CD4-positive, alpha-beta memory T cell (primary cell): ENCODE results near the gene SH2D2A. TPM values are rescaled to one million over a fixed set of nuclear protein-coding genes. Genes with fewer than 3 reads are reported as not detected.

Source experiments
- CTCF ChIA-PET: fragments of 350-600 bp; sonication (Branson Sonifier 250); formaldehyde crosslinking; loops from one replicate; lab custom pipeline; 2021; ENCODE audit warnings: inconsistent platforms; ENCODE audit not compliant: partially characterized antibody; lab: Charles Lee
- POLR2A ChIA-PET: fragments of 350-600 bp; sonication (Branson Sonifier 250); formaldehyde crosslinking; loops from one replicate; lab custom pipeline; 2021; ENCODE audit not compliant: partially characterized antibody; lab: Charles Lee
- DNase-seq, 5 donors: peaks; one replicate each; pipeline versions ENCODE4 v3.0.0 to v3.0.0-alpha.2; 2020 to 2022; ENCODE audit warnings: mixed read lengths in 1 of 5
- H3K27ac ChIP-seq: one replicate; pipeline ENCODE4 v1.7.0; 2013; ENCODE audit warnings: low read depth, low read length
- H3K27me3 ChIP-seq: 2 replicates; pipeline ENCODE4 v1.7.0; 2013; ENCODE audit warnings: mild to moderate bottlenecking, low read length, moderate library complexity; ENCODE audit not compliant: insufficient read depth
- H3K36me3 ChIP-seq: 2 replicates; pipeline ENCODE4 v1.7.0; 2013; ENCODE audit warnings: mild to moderate bottlenecking, low read length, moderate library complexity; ENCODE audit not compliant: insufficient read depth
- H3K4me1 ChIP-seq: 2 replicates; pipeline ENCODE4 v1.7.0; 2013; ENCODE audit warnings: mild to moderate bottlenecking, low read length, moderate library complexity; ENCODE audit not compliant: insufficient read depth
- H3K4me3 ChIP-seq, 2 donors: one replicate each; pipeline ENCODE4 v1.7.0; 2013; ENCODE audit warnings: low read length in 2 of 2, mild to moderate bottlenecking in 1 of 2
- H3K9me3 ChIP-seq, 2 donors: one replicate each; pipeline ENCODE4 v1.7.0; 2013; ENCODE audit warnings: low read length in 2 of 2, control low read depth in 1 of 2; ENCODE audit not compliant: control insufficient read depth in 1 of 2
- H3K27ac Mint-ChIP-seq, 7 donors: one replicate each; pipeline ENCODE4 v1.8.0; 2020 to 2021; ENCODE audit warnings: mixed read lengths in 7 of 7, mild to moderate bottlenecking in 6 of 7, inconsistent platforms in 3 of 7, moderate library complexity in 3 of 7
- H3K27me3 Mint-ChIP-seq, 2 donors: one replicate each; pipeline ENCODE4 v1.8.0; 2020 to 2021; ENCODE audit warnings: mixed read lengths in 2 of 2
- H3K36me3 Mint-ChIP-seq, 2 donors: one replicate each; pipeline ENCODE4 v1.8.0; 2020 to 2021; ENCODE audit warnings: mixed read lengths in 2 of 2, inconsistent platforms in 1 of 2, mild to moderate bottlenecking in 1 of 2
- H3K4me1 Mint-ChIP-seq, 4 donors: one replicate each; pipeline ENCODE4 v1.8.0; 2020 to 2021; ENCODE audit warnings: mixed read lengths in 4 of 4, mild to moderate bottlenecking in 1 of 4
- H3K4me3 Mint-ChIP-seq, 8 donors: one replicate each; pipeline ENCODE4 v1.8.0; 2020 to 2021; ENCODE audit warnings: mixed read lengths in 8 of 8, mild to moderate bottlenecking in 7 of 8, moderate library complexity in 6 of 8, inconsistent platforms in 3 of 8
- H3K9me3 Mint-ChIP-seq, 8 donors: one replicate each; pipeline ENCODE4 v1.8.0; 2020 to 2021; ENCODE audit warnings: mixed read lengths in 8 of 8, mild to moderate bottlenecking in 5 of 8, inconsistent platforms in 3 of 8, moderate library complexity in 1 of 8
- intact Hi-C: fragments of 100-400 bp; cut with micrococcal nuclease; formaldehyde crosslinking; loops from one replicate; pipeline ENCODE4 v1.15.1; 2023
- polyA plus RNA-seq, 2 donors: library from polyadenylated mRNA; unstranded; fragments of 300-500 nt; fragmentation: Illumina TruSeq; gene quantifications; one replicate each; pipeline ENCODE4 v1.2.3, GENCODE V29; 2021
- total RNA-seq, 2 experiments: library from RNA; stranded (reverse); gene quantifications; one replicate each; pipeline ENCODE4 v1.2.3, GENCODE V29; 2021

SH2D2A gene
- total and polyA plus RNA-seq, 4 experiments from 2014 or later = 29.1 to 63.6 (median 54.5) TPM

GRCh38 chr1:156802421-156802935 lies 14.2 kb downstream of the SH2D2A start:
- Histone ChIP-seq H3K27ac (peak overlapping the region; percentile 14), H3K36me3 (peaks cover 32% of the 10 kb centered on the region), H3K4me1 (peaks cover 21% of the 10 kb centered on the region), H3K27me3 (no peaks in the 10 kb centered on the region), H3K4me3 (no peak overlapping the region), H3K9me3 (no peaks in the 10 kb centered on the region)
- intact Hi-C loops = no loop called here
- POLR2A ChIA-PET = interaction anchor here (0.6 to 8.2 kb wide), 7 partner anchors 8 to 256 kb away, joined by 3 to 66 read pairs (median 6); partner anchors contain the start of genes HDGF, INSRR, NTRK1 and SH2D2A
- H3K27me3 Mint-ChIP-seq = no peaks in the 10 kb centered on the region
- peak overlapping the region; percentile 67 to 95 (median 88) for H3K27ac Mint-ChIP-seq
- H3K4me3 Mint-ChIP-seq = peak overlapping the region in 1 of 8 donors; percentile 22
- H3K4me1 Mint-ChIP-seq = peaks cover 23 to 66% (median 37%) of the 10 kb centered on the region in 4 donors
- H3K9me3 Mint-ChIP-seq = peaks cover 0 to 2% (median 0%) of the 10 kb centered on the region in 8 donors
- peaks cover 16 to 43% of the 10 kb centered on the region in 2 donors for H3K36me3 Mint-ChIP-seq
- CTCF ChIA-PET = interaction anchor here (0.5 to 17.5 kb wide), 7 partner anchors 10 to 305 kb away, joined by 3 to 344 read pairs (median 7); partner anchors contain the start of genes INSRR, NTRK1 and PEAR1
- DNase-seq = no peak

- Histone ChIP-seq H3K9me3 (no peaks in the 10 kb centered on the region), H3K4me3 (no peak overlapping the region), H3K27ac (peak overlapping the region; percentile 14), H3K4me1 (peaks cover 17% of the 10 kb centered on the region), H3K27me3 (no peaks in the 10 kb centered on the region), H3K36me3 (peaks cover 34% of the 10 kb centered on the region)
- no peaks in the 10 kb centered on the region for H3K27me3 Mint-ChIP-seq
- CTCF ChIA-PET = interaction anchor here (0.6 to 17.5 kb wide), 9 partner anchors 7 to 304 kb away, joined by 3 to 344 read pairs (median 7); partner anchors contain the start of genes INSRR, NTRK1 and PEAR1
- H3K9me3 Mint-ChIP-seq = peaks cover 0 to 2% (median 0%) of the 10 kb centered on the region in 8 donors
- peak overlapping the region in 6 of 8 donors; percentile 10 to 69 (median 44) for H3K4me3 Mint-ChIP-seq
- intact Hi-C loops = loop anchor here (1.0 kb wide), 1 partner anchor 59 kb away; the partner anchor contains the start of gene NTRK1
- POLR2A ChIA-PET = interaction anchor here (0.9 to 8.2 kb wide), 9 partner anchors 9 to 95 kb away, joined by 3 to 66 read pairs (median 4); partner anchors contain the start of genes INSRR, METTL25B, NTRK1 and SH2D2A
- peak in 1 of 5 donors; percentile 31 for DNase-seq
- peaks cover 22 to 63% (median 33%) of the 10 kb centered on the region in 4 donors for H3K4me1 Mint-ChIP-seq
- peaks cover 15 to 44% of the 10 kb centered on the region in 2 donors for H3K36me3 Mint-ChIP-seq
- peak overlapping the region; percentile 65 to 95 (median 88) for H3K27ac Mint-ChIP-seq
These were observed 15.1 kb downstream of the SH2D2A start for GRCh38 chr1:156801409-156802121.

GRCh38 chr1:156797212-156797871 lies 19.3 kb downstream of the SH2D2A start:
- POLR2A ChIA-PET = interaction anchor here (1.1 to 8.2 kb wide), 3 partner anchors 16 to 94 kb away, joined by 3 to 66 read pairs (median 3); partner anchors contain the start of genes INSRR and NTRK1
- H3K4me1 ChIP-seq = peaks cover 17% of the 10 kb centered on the region
- H3K27ac Mint-ChIP-seq = peak overlapping the region in 6 of 7 donors; percentile 12 to 45 (median 24)

GRCh38 chr1:156796340-156797097 lies 20.1 kb downstream of the SH2D2A start:
- intact Hi-C loops = loop anchor here (1.0 kb wide), 4 partner anchors 20 to 94 kb away; partner anchors contain the start of genes NTRK1 and SH2D2A
- Histone ChIP-seq H3K4me1 (peaks cover 11% of the 10 kb centered on the region), H3K4me3 (no peak overlapping the region), H3K27ac (no peak overlapping the region), H3K9me3 (no peaks in the 10 kb centered on the region), H3K27me3 (no peaks in the 10 kb centered on the region), H3K36me3 (peaks cover 68% of the 10 kb centered on the region)
- Mint-ChIP-seq H3K36me3 (peaks cover 46 to 71% of the 10 kb centered on the region in 2 donors), H3K4me3 (no peak overlapping the region), H3K27me3 (no peaks in the 10 kb centered on the region), H3K9me3 (peaks cover 0 to 2% (median 0%) of the 10 kb centered on the region in 8 donors), H3K27ac (peak overlapping the region in 2 of 7 donors; percentile 19 to 60), H3K4me1 (peaks cover 12 to 22% (median 14%) of the 10 kb centered on the region in 4 donors)
- DNase-seq = no peak
- ChIA-PET POLR2A (interaction anchor here (1.1 to 8.2 kb wide), 2 partner anchors 63 to 94 kb away, joined by 3 to 66 read pairs; partner anchors contain the start of genes INSRR and NTRK1), CTCF (interaction anchor here (0.7 to 17.5 kb wide), 19 partner anchors 9 to 173 kb away, joined by 3 to 344 read pairs (median 6); partner anchors contain the start of genes INSRR, NTRK1 and PEAR1)

More at GRCh38 chr1:156797212-156797871, 19.3 kb downstream of the SH2D2A start:
- H3K27me3 Mint-ChIP-seq = no peaks in the 10 kb centered on the region
- no peak overlapping the region for H3K27ac ChIP-seq
- CTCF ChIA-PET = interaction anchor here (0.7 to 17.5 kb wide), 20 partner anchors 9 to 173 kb away, joined by 3 to 344 read pairs (median 6); partner anchors contain the start of genes INSRR, NTRK1 and PEAR1
- H3K4me1 Mint-ChIP-seq = peaks cover 18 to 30% (median 21%) of the 10 kb centered on the region in 4 donors
- H3K9me3 ChIP-seq = no peaks in the 10 kb centered on the region
- peaks cover 43 to 66% of the 10 kb centered on the region in 2 donors for H3K36me3 Mint-ChIP-seq
- H3K36me3 ChIP-seq = peaks cover 60% of the 10 kb centered on the region
- H3K4me3 ChIP-seq = no peak overlapping the region
- intact Hi-C loops = loop anchor here (1.0 kb wide), 4 partner anchors 19 to 93 kb away; partner anchors contain the start of genes NTRK1 and SH2D2A
- peaks cover 0 to 2% (median 0%) of the 10 kb centered on the region in 8 donors for H3K9me3 Mint-ChIP-seq
- H3K4me3 Mint-ChIP-seq = no peak overlapping the region
- no peaks in the 10 kb centered on the region for H3K27me3 ChIP-seq
- DNase-seq = peak; percentile 66 to 75 (median 74)

GRCh38 chr1:156795787-156796186 lies 20.9 kb downstream of the SH2D2A start:
- peaks cover 51 to 72% of the 10 kb centered on the region in 2 donors for H3K36me3 Mint-ChIP-seq
- H3K9me3 Mint-ChIP-seq = peaks cover 0 to 2% (median 0%) of the 10 kb centered on the region in 8 donors
- CTCF ChIA-PET = interaction anchor here (1.1 to 17.5 kb wide), 13 partner anchors 9 to 174 kb away, joined by 3 to 344 read pairs (median 7); partner anchors contain the start of genes INSRR, NTRK1 and PEAR1
- no peak overlapping the region for H3K27ac ChIP-seq
- H3K4me1 ChIP-seq = peaks cover 4% of the 10 kb centered on the region
- peaks cover 4 to 15% (median 7%) of the 10 kb centered on the region in 4 donors for H3K4me1 Mint-ChIP-seq
- no peaks in the 10 kb centered on the region for H3K27me3 ChIP-seq
- H3K27me3 Mint-ChIP-seq = no peaks in the 10 kb centered on the region
- no peak overlapping the region for H3K4me3 ChIP-seq
- peaks cover 75% of the 10 kb centered on the region for H3K36me3 ChIP-seq
- no peaks in the 10 kb centered on the region for H3K9me3 ChIP-seq
- POLR2A ChIA-PET = interaction anchor here (8.2 kb wide), 1 partner anchor 64 kb away, joined by 66 read pairs; the partner anchor contains the start of genes INSRR and NTRK1
- no peak overlapping the region for H3K4me3 Mint-ChIP-seq
- no peak for DNase-seq
- peak overlapping the region in 1 of 7 donors; percentile 72 for H3K27ac Mint-ChIP-seq
- intact Hi-C loops = no loop called here
